GM18867 (cell line): ENCODE data around the gene APLP1.
"Not testable (repeated sequence)": the region's sequence is repeated elsewhere in the genome, so short reads cannot be mapped to it uniquely, and the experiment has no call there.

Experiments
- ATAC-seq: cut with Tn5 transposase; IDR thresholded peaks from one replicate; pipeline ENCODE4 v1.9.1; 2021; ENCODE audit warnings: mild to moderate bottlenecking, moderate library complexity; ENCODE audit not compliant: unreplicated experiment

The APLP1 gene

DNA sequence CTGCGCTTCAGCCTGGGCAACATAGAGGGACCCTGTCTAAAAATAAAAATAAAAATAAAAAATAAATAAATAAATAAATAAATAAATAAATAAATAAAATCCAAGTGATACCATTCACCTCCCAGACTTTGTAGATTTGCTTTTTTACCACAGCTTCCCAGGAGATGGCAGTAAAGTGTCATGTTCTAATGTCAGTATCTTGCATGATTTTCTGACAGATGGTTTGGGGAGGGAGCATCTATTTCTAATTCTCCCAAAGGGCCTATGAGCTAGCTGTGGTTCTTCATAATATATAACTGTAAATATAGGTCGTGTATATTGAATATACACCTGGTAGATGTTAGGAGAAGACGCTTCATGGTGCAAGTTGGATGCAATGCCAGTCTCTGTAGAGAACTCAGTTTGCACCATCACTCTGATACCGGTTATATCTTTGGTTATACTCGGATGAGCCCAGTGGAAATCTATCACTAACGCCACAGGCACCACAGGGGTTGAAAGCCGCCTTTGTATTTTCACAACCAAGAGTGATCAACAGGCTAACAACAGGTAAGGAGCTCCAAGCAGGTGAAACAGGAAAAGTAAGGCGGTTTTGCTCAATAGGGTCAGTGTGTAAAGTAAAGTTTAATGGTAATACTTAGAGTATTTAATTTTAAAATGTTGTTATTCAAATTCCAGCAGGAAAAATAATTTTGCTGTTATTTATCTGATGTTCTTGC, 13.9 kb downstream of the APLP1 start:
- peak; percentile 44 for ATAC-seq

DNA sequence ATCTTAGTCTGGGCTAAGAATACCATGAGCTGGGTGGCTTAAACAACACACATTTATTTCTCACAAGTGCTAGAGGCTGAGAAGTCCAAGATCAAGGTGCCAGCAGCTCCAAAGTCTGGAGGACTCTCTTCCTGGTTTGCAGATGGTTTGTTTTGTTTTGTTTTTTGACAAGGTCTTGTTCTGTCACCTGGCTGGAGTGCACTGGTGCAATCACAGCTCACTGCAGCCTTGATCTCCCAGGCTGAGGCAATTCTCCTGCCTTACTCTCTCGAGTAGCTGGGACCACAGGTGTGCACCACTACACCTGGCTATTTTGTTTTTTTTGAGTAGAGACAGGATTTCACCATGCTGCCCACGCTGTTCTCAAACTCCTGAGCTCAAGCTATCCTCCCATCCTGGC, 15.5 kb downstream of the APLP1 start:
- no peak for ATAC-seq

DNA sequence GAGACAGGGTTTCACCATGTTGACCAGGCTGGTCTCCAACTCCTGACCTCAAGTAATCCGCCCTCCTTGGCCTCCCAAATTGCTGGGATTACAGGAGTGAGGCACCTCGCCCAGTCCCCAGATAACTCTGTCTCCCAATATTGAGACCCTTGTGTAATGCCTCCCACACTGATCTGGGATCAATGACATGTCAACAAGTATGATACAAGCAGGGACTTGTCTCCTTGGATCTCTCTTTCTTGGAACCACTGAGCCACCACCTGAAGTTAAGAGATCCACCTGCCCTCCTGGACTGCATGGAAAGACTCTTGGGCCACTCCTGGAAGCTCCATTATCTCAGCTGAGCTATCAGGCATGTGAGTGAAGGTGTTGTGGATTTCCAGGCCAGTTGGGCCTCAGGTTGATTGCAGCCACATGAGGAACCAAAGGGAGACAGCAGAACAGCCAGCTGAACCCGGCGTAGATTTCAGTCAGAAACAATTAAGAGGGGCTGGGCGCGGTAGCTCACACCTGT, 16.9 kb downstream of the APLP1 start:
- no peak for ATAC-seq

DNA sequence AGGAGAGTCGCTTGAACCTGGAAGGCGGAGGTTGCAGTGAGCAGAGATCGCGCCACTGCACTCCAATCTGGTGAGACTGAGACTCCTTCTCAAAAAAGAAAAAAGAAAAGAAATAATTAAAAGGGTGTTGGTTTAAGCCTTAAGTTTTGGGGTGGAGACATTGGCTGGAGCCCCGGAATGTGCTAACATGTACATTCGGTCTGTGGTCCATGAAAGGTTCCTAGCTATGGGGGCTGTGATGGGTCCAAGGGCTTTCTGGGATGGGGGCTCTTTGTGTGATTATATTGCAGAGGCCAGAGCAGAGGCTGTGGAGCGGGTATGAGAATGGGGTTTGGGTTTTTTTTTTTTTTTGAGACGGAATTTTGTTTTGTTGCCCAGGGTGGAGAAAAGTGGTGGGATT, 17.5 kb downstream of the APLP1 start:
- no peak for ATAC-seq

DNA sequence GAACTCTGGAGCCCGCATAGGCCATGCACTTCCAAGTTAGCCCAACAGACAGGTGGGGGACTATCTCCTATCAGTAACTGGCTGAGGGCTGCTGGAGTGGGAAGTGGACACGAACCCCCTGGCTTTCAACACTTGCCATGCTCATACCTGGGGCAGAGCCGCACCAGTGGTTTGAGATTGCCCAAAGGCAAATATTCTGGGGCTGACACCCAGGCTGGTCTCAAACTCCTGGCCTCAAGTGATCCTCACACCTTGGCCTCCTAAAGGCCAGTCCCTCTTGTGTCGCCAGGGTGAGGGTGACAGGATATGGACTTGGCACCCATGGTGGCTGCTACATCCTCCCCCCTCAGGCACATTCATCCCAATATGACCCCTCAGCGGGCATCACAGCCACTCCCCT, 18.8 kb downstream of the APLP1 start:
- no peak for ATAC-seq

DNA sequence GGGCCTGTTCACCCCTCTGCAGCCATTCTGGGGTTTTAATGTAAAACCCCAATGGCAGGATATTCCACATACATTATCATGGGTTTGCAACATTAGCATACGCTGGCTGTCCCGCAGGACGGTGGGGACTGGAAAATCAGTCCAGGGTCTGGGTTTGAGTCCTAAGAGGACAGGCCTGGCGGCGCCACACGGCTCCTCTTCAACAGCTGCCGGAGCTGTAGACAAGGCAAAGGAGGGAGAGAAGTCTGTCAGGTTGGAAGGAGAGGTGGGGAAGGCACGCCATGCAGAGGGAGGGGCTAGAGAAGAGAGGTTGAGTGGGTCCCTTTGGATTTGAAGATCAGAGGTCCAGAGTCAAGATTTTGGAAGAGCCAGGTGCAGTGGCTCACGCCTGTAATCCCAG, 20.0 kb downstream of the APLP1 start:
- no peak for ATAC-seq

DNA sequence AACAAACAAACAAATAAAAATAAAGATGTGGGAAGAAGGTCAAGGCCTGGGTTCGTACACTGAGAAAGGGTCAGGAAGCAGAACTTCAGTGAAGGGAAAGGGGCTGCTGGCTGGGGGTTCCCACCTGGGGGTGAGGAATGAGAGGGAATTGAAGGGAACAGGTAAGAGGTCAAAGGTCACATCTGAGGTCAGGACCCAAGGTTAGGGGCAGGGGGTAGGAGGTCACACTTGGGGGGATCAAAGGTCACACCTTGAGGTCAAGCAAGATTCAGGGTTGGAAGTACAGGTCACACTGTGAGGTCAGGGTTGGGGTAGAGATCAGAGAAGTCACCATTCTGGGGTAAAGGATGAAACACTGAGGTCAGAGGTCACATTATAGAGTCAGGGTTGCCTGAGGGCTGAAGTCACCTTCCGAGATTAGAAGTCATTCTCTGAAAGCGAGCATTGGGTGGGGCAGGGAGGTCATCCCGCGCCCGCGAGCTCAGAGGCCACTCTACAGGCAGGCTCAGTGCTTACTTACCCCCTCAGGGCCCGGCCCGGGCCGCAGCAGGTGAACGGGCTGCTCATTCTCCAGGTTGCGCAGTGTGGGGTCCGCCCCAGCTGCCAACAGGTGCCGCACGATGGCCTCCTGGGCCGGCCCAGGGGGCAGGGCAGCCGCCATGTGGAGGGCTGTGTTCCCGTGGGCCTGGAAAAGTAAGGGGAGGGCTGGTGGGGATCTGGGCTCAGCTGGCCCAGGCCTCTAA, 21.2 kb downstream of the APLP1 start:
- ATAC-seq: no peak

DNA sequence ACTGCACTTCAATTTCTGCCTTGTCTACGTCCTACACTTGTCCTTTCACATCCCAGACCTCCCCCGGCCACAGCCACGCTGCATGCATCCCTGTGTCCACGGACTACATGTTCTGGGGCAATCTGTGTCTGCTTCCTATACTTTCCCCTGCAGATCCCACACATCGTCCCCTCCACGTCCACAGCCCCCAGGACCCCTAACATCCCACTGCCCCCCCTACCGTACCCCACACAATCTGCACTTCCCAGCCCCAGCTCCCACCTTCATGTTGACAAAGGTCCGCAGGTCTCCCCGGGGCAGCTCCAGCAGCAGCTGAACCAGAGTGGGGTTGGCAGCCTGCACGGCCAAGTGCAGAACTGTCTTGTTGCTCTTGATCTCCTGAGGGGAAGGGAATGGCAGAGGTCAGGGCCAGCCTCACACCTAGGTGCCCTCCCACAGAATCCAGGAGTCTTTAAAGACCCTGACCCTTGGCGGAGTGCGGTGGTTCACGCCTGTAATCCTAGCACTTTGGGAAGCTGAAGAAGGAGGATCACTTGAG, 21.8 kb downstream of the APLP1 start:
- ATAC-seq: no peak

DNA sequence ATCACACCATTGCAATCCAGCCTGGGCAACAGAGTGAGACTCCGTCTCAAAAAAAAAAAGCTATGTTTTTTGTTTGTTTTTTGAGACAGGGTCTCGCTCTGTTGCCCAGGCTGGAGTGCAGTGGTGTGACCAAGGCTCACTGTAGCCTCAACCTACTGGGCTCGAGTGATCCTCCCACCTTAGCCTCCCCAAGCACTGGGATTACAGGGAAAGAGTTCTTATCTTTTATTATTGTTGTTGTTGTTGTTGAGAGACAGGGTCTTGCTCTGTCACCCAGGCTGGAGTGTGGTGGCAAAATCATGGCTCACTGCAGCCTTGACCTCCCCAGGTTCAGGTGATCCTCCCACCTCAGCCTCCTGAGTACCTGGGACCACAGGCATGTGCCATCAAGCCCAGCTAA, 23.4 kb downstream of the APLP1 start:
- not testable (repeated sequence) for ATAC-seq

DNA sequence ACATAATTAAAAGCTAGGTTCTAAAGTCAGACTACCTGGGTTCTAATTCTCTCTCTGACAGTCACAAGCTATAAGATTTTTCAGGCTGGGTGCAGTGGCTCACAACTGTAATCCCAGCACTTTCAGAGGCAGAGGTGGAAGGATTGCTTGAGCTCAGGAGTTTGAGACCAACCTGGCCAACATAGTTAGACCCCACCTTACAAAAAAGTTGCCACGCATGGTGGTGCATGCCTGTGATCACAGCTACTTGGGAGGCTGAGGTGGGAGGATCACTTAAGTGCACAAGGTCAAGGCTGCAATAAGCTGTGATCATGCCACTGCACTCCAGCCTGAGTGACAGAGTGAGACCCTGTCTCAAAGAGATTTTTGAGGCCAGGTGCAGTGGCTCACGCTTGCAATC, 26.0 kb downstream of the APLP1 start:
- no peak for ATAC-seq

DNA sequence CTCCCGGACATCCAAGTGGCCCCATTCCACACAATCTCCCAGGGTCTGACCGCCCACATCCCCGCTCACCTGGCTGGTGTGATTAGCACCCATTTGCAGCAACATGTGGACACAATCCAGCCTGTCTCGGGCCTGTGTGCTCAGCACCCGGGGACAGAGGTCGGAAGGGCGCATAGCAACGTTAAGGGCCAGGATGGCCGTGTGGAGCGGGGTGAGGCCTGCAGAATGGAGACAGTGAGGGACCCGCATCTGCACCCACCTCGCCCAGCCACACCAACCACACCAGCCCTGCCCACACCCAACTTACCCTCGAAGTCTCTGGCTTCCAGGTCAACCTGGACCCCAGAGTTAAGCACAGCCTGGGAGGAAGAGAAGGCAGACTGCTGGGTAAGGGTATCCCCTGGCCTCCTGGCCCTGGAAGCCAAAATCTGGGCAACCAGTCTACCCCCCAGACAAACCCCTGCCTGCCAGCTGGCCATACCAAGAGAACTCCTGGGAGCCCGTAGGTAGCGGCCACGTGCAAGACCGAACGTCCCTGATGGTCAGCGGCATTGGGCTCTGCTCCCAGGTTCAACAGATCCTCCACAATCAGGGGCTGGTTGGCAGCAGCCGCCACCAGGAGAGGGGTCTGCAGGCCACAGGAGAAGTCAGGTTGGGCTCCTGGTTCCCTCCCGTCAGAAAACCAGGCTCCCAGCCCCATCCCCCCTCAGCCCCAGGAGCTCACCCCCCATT, 27.7 kb downstream of the APLP1 start:
- ATAC-seq: no peak

DNA sequence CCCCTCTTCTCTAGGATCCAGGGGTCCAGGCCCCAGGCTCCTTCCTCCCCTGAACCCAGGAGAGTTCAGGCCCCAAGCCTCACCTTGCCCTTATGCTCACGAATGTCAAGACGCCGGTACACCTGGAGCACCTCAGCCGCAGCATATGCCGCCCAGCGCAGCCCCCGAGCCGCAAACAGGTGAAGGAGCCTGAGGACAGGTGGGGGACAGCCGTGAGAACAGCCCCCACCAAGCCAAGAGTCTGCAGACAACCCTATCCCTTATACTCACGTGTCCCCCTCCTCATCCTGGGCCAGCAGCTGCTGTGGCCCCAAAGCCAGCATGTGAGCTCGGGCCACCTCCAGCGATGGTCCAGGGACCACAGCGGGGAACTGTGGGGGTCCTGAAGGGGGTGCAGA, 28.3 kb downstream of the APLP1 start:
- ATAC-seq: no peak

DNA sequence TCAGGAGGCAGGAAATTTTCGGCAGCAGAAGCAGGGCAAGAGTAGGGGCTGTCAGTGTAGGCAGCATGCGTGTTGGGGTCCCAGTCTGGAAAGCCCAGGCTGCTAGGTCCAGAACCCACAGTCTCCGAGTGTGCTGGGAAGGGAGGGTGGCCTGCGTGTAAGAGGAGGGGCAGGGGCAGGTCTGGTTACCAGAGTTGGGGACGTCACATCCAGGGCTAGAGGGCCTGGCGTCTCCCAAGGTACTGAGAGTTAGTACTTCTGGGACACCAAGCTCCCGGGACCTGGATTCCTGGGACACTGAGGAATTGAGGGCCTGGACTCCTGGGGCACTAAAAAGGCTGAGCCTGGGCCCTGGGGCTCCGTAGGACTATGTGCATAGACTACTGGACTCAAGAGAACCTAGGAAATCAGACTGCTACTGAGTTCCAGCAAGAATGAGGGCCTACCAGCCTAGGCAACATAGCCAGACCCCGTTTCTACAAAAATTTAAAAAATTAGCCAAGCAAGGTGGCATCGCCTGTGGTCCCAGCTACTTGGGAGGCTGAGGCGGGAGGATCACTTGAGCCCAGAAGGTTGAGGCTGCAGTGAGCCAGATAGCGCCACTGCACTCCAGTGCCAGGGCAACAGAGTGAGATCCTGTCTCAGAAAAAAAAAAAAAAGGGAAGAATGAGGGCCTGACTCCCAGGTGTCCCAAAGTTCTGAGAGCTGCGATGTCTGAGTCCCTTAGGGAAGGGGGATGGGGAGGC, 29.5 kb downstream of the APLP1 start:
- ATAC-seq: no peak

DNA sequence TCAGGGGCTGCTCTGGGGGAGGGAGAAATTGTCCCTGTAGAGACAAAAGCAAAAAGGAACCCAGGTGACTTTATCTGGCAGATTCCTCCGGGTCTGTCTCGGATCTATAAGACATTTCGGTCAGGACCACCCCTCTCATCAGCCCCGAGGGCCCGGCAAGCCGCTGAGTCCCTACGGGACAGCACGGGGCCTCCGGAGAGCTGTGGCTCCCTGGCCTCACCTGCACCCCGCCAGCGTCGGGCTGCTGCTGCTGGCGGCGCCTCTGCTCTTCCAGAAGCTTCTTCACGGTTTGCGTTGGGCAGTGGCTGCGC, 30.1 kb downstream of the APLP1 start:
- no peak for ATAC-seq

DNA sequence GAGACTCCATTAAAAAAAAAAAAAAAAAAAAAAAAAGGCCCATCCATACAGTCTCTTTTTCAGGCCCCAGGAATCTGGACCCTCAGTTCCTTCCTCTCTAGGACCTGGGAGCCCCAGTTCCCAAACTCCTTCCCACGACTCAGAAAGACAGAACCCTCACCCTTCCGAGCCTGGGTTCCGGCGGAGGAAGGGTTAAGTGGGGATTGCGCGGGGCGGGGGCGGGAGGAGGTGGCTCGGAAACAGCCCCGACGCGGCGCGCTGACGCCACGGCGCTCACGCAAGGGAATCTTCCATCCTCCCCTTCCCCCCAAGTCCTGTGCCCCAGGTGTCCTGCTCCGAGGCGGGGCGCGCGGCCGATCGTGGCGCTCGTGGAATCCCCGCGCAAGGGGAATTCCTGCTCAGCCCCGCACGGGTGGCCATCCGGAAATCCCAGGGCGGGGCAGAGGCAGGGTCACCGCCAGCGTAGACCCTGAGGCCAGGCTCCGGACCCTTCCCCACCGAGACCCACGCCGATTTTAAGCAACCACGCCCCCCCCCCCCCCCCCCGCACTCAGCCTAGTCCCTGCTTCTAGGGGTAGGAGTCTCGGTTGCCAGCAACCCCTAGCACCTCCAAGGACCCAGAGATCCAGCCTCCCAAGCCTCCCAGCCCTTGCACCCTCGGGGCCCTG, 31.3 kb downstream of the APLP1 start:
- peak; percentile 37 for ATAC-seq

DNA sequence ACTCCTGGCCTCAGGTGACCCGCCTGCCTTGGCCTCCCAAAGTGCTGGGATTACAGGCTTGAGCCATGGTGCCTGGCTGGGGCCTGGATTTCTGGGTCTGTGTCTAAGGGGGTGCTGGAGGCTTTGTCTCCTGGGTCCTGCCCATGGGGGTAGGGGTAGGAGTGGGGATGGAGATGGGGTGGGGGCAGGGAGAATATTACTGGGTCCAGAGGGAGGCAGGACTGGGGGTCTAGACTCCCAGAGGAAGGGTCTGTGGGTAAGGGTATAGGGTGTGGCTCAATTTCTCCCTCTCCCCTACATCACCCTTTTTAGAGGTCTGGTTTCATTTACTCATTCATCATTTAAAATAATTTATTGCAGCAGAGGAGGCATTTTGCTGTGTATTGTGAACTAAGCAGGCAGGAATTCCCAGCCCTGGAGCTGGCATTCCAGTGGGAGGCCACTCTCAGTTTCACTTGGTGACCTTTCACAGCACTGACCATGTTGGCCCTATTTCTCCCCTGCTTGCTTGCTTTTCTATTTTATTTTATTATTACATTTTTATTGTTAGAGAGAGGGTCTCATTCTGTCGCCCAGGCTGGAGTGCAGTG, 32.8 kb downstream of the APLP1 start:
- ATAC-seq: no peak

DNA sequence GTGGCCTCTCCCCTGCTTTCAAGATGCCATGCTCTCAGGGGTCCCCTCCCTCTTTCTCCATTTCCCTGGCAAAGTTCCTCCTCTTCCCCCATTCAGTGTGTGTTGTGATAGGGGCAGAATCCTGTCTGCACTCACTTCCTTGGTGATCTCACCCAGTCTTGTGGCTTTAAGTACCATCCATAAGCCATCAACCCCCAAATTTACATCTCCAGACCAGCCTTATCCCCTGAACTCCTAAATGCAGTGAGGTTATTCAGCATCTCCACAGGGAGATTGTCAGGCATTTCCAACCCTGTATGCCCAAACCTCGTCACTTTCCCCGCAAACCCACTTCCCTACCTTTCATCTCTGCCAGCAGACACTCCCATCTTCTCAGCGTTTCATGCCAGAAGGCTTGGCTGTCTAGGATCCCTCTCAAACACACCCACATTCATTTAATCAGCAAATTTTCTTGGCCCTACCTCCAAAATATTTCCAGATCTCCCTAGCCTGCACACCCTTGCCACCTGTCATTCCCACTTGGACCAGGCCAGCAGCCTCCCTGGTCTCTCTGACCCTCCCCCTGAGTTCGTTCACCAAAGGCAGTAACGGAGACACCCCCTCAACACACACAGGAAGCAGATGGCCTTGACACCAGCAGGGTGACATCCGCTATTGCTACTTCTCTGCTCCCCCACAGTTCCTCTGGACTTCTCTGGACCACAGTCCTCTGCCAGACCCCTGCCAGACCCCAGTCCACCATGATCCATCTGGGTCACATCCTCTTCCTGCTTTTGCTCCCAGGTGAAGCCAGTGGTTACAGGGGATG, 33.7 kb downstream of the APLP1 start, which contains the start of gene HCST:
Gene HCST (plus strand): TSS at position 676 of the 808 bp plus-strand sequence. CDS start 65 bp downstream, at position 741.
- no peak for ATAC-seq

DNA sequence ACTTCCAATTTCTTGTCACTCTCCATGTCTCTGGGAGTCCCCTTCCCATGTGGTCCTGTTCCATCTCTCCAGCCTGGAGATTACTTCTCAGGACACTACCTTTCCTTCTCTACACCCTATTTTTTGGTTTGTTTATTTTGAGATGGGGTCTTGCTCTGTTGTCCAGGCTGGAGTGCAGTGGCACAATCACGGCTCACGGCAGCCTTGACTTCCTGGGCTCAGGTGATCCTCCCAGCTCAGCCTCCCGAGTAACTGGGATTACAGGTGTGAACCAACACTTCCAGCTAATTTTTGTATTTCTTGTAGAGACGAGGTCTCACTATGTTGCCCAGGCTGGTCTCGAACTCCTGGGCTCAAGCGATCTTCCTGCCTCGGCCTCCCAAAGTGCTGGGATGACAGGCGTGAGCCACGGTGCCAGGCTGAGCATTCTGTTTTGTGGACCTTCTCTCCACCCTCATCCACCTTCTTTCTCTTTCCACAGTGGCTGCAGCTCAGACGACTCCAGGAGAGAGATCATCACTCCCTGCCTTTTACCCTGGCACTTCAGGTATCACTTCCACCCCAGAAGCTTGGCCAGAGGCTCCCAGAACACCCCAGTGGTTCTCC, 34.6 kb downstream of the APLP1 start:
- no peak for ATAC-seq
